GM12878 (cell line): ENCODE data around the gene LHCGR. TPM values are rescaled to one million over a fixed set of nuclear protein-coding genes. Genes with fewer than 3 reads are reported as not detected.

ENCODE experiments used
- ATAC-seq: fragments of 200-7000 bp; cut with Tn5 transposase; 3 replicates; pipeline ENCODE4 v1.9.1; 2020; ENCODE audit warnings: mild to moderate bottlenecking, moderate library complexity
- BruUV-seq: library from RNA; stranded (reverse); fragments of 400-500 nt; replicated peaks from 2 replicates; lab custom pipeline; 2021; lab: Mats Ljungman, UMichigan
- CTCF ChIA-PET: fragments of 300-600 bp; sonication (Branson Sonifier 250); formaldehyde crosslinking; extraction: SDS; loops from one replicate; lab custom pipeline; 2021; ENCODE audit warnings: inconsistent platforms; lab: Yijun Ruan, JAX
- POLR2A ChIA-PET: fragments of 350-600 bp; formaldehyde crosslinking; extraction: SDS; loops from one replicate; lab custom pipeline; 2021; ENCODE audit warnings: inconsistent platforms; lab: Charles Lee
- RAD21 ChIA-PET: fragments of 300-600 bp; sonication (Branson Sonifier 250); formaldehyde crosslinking; loops from one replicate; lab custom pipeline; 2023; ENCODE audit warnings: antibody characterized with exemption; ENCODE audit not compliant: unreplicated experiment; lab: Charles Lee
- SMC1A ChIA-PET: fragments of 300-600 bp; sonication (Branson Sonifier 250); formaldehyde crosslinking; loops from one replicate; lab custom pipeline; 2023; ENCODE audit not compliant: unreplicated experiment, uncharacterized antibody; lab: Charles Lee
- DNase-seq: peaks from one replicate; pipeline ENCODE4 v3.0.0-alpha.2; 2011; ENCODE audit warnings: low read depth, low spot score
- FAIRE-seq: peaks from 3 replicates; lab custom pipeline; 2011; peaks lifted over from hg19 to GRCh38; lab: Jason Lieb, UNC
- H2AFZ ChIP-seq: 2 replicates; pipeline ENCODE4 v1.6.0; 2011; ENCODE audit warnings: low read depth, low read length, control low read depth; ENCODE audit not compliant: control insufficient read depth
- H3K27ac ChIP-seq: 2 replicates; pipeline ENCODE4 v1.5.1; 2011; ENCODE audit warnings: control low read depth; ENCODE audit not compliant: control insufficient read depth, insufficient read depth
- H3K27me3 ChIP-seq, 2 experiments: replicated peaks in 1 of 2; 2 replicates each; pipeline versions ENCODE4 v1.6.0 to v1.6.1; 2011; ENCODE audit warnings: low read length in 1 of 2; ENCODE audit not compliant: control insufficient read depth in 2 of 2, insufficient read depth in 2 of 2
- H3K36me3 ChIP-seq, 2 experiments: 2 replicates each; pipeline ENCODE4 v1.5.1; 2011; ENCODE audit warnings: low read length in 1 of 2; ENCODE audit not compliant: control insufficient read depth in 2 of 2, insufficient read depth in 2 of 2
- H3K4me1 ChIP-seq: 2 replicates; pipeline ENCODE4 v1.6.1; 2011; ENCODE audit warnings: mild to moderate bottlenecking, low read length, moderate library complexity, mixed read lengths; ENCODE audit not compliant: control insufficient read depth, insufficient read depth
- H3K4me2 ChIP-seq: 2 replicates; pipeline ENCODE4 v1.6.0; 2011; ENCODE audit warnings: control low read depth; ENCODE audit not compliant: control insufficient read depth, insufficient read depth
- H3K4me3 ChIP-seq: fragments of 200-600 bp; sonication (generic); 2 replicates; pipeline ENCODE4 v1.5.1; 2016
- H3K79me2 ChIP-seq: 2 replicates; pipeline ENCODE4 v1.6.0; 2011; ENCODE audit warnings: low read length; ENCODE audit not compliant: control insufficient read depth, insufficient read depth
- H3K9ac ChIP-seq: 2 replicates; pipeline ENCODE4 v1.8.0; 2011; ENCODE audit warnings: low read length, control low read depth, mixed read lengths; ENCODE audit not compliant: control insufficient read depth, insufficient read depth
- H3K9me3 ChIP-seq: replicated peaks from 3 replicates; pipeline ENCODE4 v1.5.1; 2011; ENCODE audit warnings: mild to moderate bottlenecking, low read length; ENCODE audit not compliant: control insufficient read depth, insufficient read depth
- H4K20me1 ChIP-seq: 2 replicates; pipeline ENCODE4 v1.6.0; 2011; ENCODE audit not compliant: control insufficient read depth, insufficient read depth
- ASH2L ChIP-seq: fragments of 300-600, 200-600 bp; sonication (generic); IDR thresholded peaks from 2 replicates; pipeline ENCODE4 v1.6.1; 2017; ENCODE audit warnings: low read depth, mild to moderate bottlenecking, borderline replicate concordance
- ESRRA ChIP-seq: IDR thresholded peaks from 2 replicates; pipeline ENCODE4 v1.6.1; 2012; ENCODE audit warnings: mild to moderate bottlenecking, low read length, improper control_type of control experiment
- WGBS: methylation state at CpG from one replicate; pipeline ENCODE4 v1.1.6; 2016; ENCODE audit warnings: low lambda C conversion rate; ENCODE audit not compliant: insufficient replicate concordance, insufficient coverage; ENCODE audit errors: missing lambda C conversion rate; 5-methylcytosine and 5-hydroxymethylcytosine counted together
- in situ Hi-C: fragments of 300-500 bp; cut with MboI; formaldehyde crosslinking; loops from 9 replicates; pipeline ENCODE4 v1.14.3; 2018; ENCODE audit warnings: mixed read lengths
- intact Hi-C: fragments of 100-400 bp; cut with micrococcal nuclease; formaldehyde crosslinking; loops from one replicate; pipeline ENCODE4 v1.14.2; 2022; ENCODE audit not compliant: unreplicated experiment
- polyA plus RNA-seq, 11 experiments: library from polyadenylated mRNA; depleted of rRNA in 4 of 11; unstranded in 6 of 11; stranded (reverse) in 5 of 11; fragments of >200 nt; fragmentation: Nextera tagmentation in 4 of 11; fragmentation: Illumina TruSeq in 1 of 11; extraction: Ambion mirVana in 4 of 11; extraction: Trizol in 1 of 11; gene quantifications; 1 replicate in 1 of 11; 2 replicates in 10 of 11; pipeline versions ENCODE4 v1.2.1 to v1.2.3, GENCODE V29; 2011 to 2016; ENCODE audit warnings: inconsistent platforms in 2 of 11, missing spikeins in 2 of 11, low read depth in 1 of 11
- small RNA-seq: library from RNA; depleted of rRNA; stranded (forward); fragments of <200 nt; gene quantifications from one replicate; pipeline ENCODE3, GENCODE V24; 2014
- total RNA-seq, 4 experiments: library from RNA; depleted of rRNA in 3 of 4; stranded (reverse); fragments of >200 nt in 3 of 4; fragmentation: Illumina TruSeq in 1 of 4; extraction: Trizol in 1 of 4; gene quantifications; 2 replicates each; pipeline versions ENCODE4 v1.2.1 to v1.2.3, GENCODE V29; 2013 to 2021

LHCGR gene
- total and polyA plus RNA-seq, 10 of the 15 experiments (the other 5 are each of a cell fraction or from before 2014, with no cell fraction given) = 0.02 to 1.9 (median 0.13) TPM; not detected in 5

DNA sequence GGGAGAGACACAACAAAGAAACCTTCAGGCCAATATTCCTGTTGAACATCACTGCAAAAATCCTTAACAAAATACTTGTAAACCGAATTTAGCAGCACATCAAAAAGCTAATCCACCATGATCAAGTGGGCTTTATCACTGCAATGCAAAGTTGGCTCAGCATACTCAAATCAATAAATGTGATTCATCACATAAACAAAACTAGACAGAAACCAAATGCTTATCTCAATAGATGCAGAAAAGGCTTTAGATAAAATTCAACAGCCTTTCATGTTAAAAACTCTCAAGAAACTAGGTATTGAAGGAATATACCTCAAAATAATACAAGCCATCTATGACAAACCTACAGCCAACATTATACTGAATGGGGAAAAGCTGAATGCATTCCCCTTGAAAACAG, 117.3 kb downstream of the LHCGR start:
- ATAC-seq (no peak), FAIRE-seq (no peak), DNase-seq (no peak)
- Histone ChIP-seq H3K27me3 (no peaks in the 10 kb centered on the region; a peak in 1 of 4 replicates), H3K4me1 (no peaks in the 10 kb centered on the region), H3K4me3 (no peak overlapping the region), H3K27ac (no peak overlapping the region), H3K4me2 (no peak overlapping the region), H2AFZ (no peak overlapping the region), H3K36me3 (no peaks in the 10 kb centered on the region), H3K9ac (no peak overlapping the region), H3K9me3 (no peaks in the 10 kb centered on the region), H3K79me2 (no peaks in the 10 kb centered on the region), H4K20me1 (no peaks in the 10 kb centered on the region)
- POLR2A ChIA-PET = no interaction called here
- 0% methylated on average over 1 of the region's 1 CpG for WGBS
- SMC1A ChIA-PET = interaction anchor here (0.9 to 1.1 kb wide), 2 partner anchors 10 to 12 kb away, joined by 3 to 5 read pairs; no protein-coding TSS in a partner anchor
- no peak for TF ChIP-seq ASH2L
- TF ChIP-seq ESRRA = no peak
- intact Hi-C loops (no loop called here), in situ Hi-C loops (no loop called here)
- RAD21 ChIA-PET = no interaction called here
- no TSS peak for BruUV-seq
- CTCF ChIA-PET = no interaction called here

Small RNA genes within 50 kb of the gene (small RNA-seq; reads per million reads assigned to genes)
- gene ELOBP3 = not detected

Other genes starting within 250 kb of the LHCGR start
- gene STON1, start 225.6 kb downstream of the LHCGR start, total RNA-seq (2014; rRNA removed) = 0.11 and 0.27 TPM in 2 replicates
- 0.18 and 0.23 TPM in 2 replicates for gene STON1, start 225.6 kb downstream of the LHCGR start, total RNA-seq (2014; rRNA removed; fragmentation: Illumina TruSeq; extraction: Trizol)
- gene STON1, start 225.6 kb downstream of the LHCGR start, total RNA-seq (2021) = 0.82 and 0.90 TPM in 2 replicates
- gene STON1, start 225.6 kb downstream of the LHCGR start, polyA plus RNA-seq (2011; rRNA removed) = 0.26 and 0.29 TPM in 2 replicates
- gene STON1, start 225.6 kb downstream of the LHCGR start, polyA plus RNA-seq (2014; fragmentation: Illumina TruSeq; extraction: Trizol) = 0.08 and 0.32 TPM in 2 replicates
- under 1 TPM in 1 of 2 experiments, not detected in 1; 0.11 TPM for gene STON1, start 225.6 kb downstream of the LHCGR start, polyA plus RNA-seq (2014; fragmentation: Nextera tagmentation; extraction: Ambion mirVana)
- gene STON1, start 225.6 kb downstream of the LHCGR start, polyA plus RNA-seq (2014; rRNA removed) = 0.51 and 0.91 TPM in 2 replicates
- under 1 TPM in 1 of 2 experiments, not detected in 1; 0.12 TPM for gene STON1, start 225.6 kb downstream of the LHCGR start, polyA plus RNA-seq (2016; fragmentation: Nextera tagmentation; extraction: Ambion mirVana)
- gene GTF2A1L, start 137.9 kb downstream of the LHCGR start, total RNA-seq (2014; rRNA removed) = not detected in 2 replicates
- not detected in 2 replicates for gene GTF2A1L, start 137.9 kb downstream of the LHCGR start, total RNA-seq (2014; rRNA removed; fragmentation: Illumina TruSeq; extraction: Trizol)
- not detected in 2 replicates for gene GTF2A1L, start 137.9 kb downstream of the LHCGR start, total RNA-seq (2021)
- gene GTF2A1L, start 137.9 kb downstream of the LHCGR start, polyA plus RNA-seq (2011; rRNA removed) = not detected in 2 replicates
- not detected in 2 replicates for gene GTF2A1L, start 137.9 kb downstream of the LHCGR start, polyA plus RNA-seq (2014; fragmentation: Illumina TruSeq; extraction: Trizol)
- not detected for gene GTF2A1L, start 137.9 kb downstream of the LHCGR start, polyA plus RNA-seq (2014; fragmentation: Nextera tagmentation; extraction: Ambion mirVana)
- gene GTF2A1L, start 137.9 kb downstream of the LHCGR start, polyA plus RNA-seq (2014; rRNA removed) = not detected in 2 replicates
- gene GTF2A1L, start 137.9 kb downstream of the LHCGR start, polyA plus RNA-seq (2016; fragmentation: Nextera tagmentation; extraction: Ambion mirVana) = not detected